Esophagus squamous epithelium (tissue), 5 donors: Measurements from ENCODE around the gene DEPDC4. TPM values are rescaled to one million over a fixed set of nuclear protein-coding genes. Genes with fewer than 3 reads are reported as not detected.

ENCODE experiments used
- DNase-seq: peaks from one replicate; lab custom pipeline; 2025; lab: John Stamatoyannopoulos, UW
- H3K27ac ChIP-seq, 4 donors: fragments of 200-600 bp; sonication (generic); one replicate each; pipeline ENCODE4 v1.5.1; 2016 to 2019; ENCODE audit warnings: mild to moderate bottlenecking in 1 of 4
- H3K27me3 ChIP-seq, 4 donors: fragments of 200-600 bp; sonication (generic); 1 replicate in 3 of 4; 2 replicates in 1 of 4; pipeline versions ENCODE4 v1.5.1 to v1.6.0; 2017 to 2021; ENCODE audit warnings: antibody characterized with exemption in 1 of 4
- H3K36me3 ChIP-seq, 3 donors: fragments of 200-600 bp; sonication (generic); one replicate each; pipeline ENCODE4 v1.5.1; 2016 to 2019
- H3K4me1 ChIP-seq, 3 donors: fragments of 200-600 bp; sonication (generic); one replicate each; pipeline ENCODE4 v1.5.1; 2017 to 2019
- H3K4me3 ChIP-seq, 4 donors: fragments of 200-600 bp; sonication (generic); 1 replicate in 3 of 4; 2 replicates in 1 of 4; pipeline ENCODE4 v1.5.1; 2016 to 2019; ENCODE audit warnings: mild to moderate bottlenecking in 2 of 4, moderate library complexity in 1 of 4
- H3K9me3 ChIP-seq, 3 donors: fragments of 200-600 bp; sonication (generic); one replicate each; pipeline ENCODE4 v1.5.1; 2016 to 2019
- CTCF ChIP-seq, 6 experiments: fragments of 450-650 bp in 4 of 6; fragments of 200-600 bp in 2 of 6; sonication (generic) in 2 of 6; IDR thresholded peaks; one replicate each; pipeline ENCODE4 v1.5.1; 2016 to 2019; ENCODE audit warnings: antibody characterized with exemption in 6 of 6, mild to moderate bottlenecking in 4 of 6, moderate library complexity in 4 of 6
- POLR2A ChIP-seq, 4 donors: fragments of 450-650 bp; IDR thresholded peaks; one replicate each; pipeline ENCODE4 v1.6.1; 2017; ENCODE audit warnings: antibody characterized with exemption in 4 of 4, mild to moderate bottlenecking in 4 of 4, moderate library complexity in 3 of 4
- WGBS, 2 donors: methylation state at CpG; one replicate each; pipeline ENCODE4 v1.1.5; 2018; 5-methylcytosine and 5-hydroxymethylcytosine counted together
- intact Hi-C: fragments of 100-400 bp; cut with DNase I; formaldehyde crosslinking; loops from one replicate; pipeline ENCODE4 v1.15.0; 2022
- total RNA-seq, 4 donors: library from RNA; depleted of rRNA; stranded (reverse); fragments of >200 nt; gene quantifications; one replicate each; pipeline ENCODE4 v1.1.0, GENCODE V29; 2016
- donor health status: DM: yes; HTN: yes; CAD: no.

The DEPDC4 gene
- total RNA-seq, 4 donors from 2014 or later: 0.76 to 1.1 (median 0.95) TPM; not detected in 1

GRCh38 chr12:100247765-100248164 lies 19.1 kb downstream of the DEPDC4 start:
- H3K4me1 ChIP-seq: no peaks in the 10 kb centered on the region
- intact Hi-C loops: no loop called here
- no peaks in the 10 kb centered on the region for H3K36me3 ChIP-seq
- DNase-seq: no peak
- H3K27ac ChIP-seq: no peak overlapping the region
- no peaks in the 10 kb centered on the region for H3K9me3 ChIP-seq
- H3K27me3 ChIP-seq: no peaks in the 10 kb centered on the region
- TF ChIP-seq CTCF (IDR thresholded peaks at IDR 0.05) (no peak), POLR2A (IDR thresholded peaks at IDR 0.05) (no peak)
- 93 to 94% methylated on average over 4 of the region's 4 CpGs for WGBS, 2 donors
- H3K4me3 ChIP-seq: no peak overlapping the region

GRCh38 chr12:100243137-100243536 lies 23.7 kb downstream of the DEPDC4 start:
- DNase-seq: no peak
- Histone ChIP-seq H3K27ac (no peak overlapping the region), H3K4me1 (no peaks in the 10 kb centered on the region), H3K4me3 (no peak overlapping the region), H3K9me3 (no peaks in the 10 kb centered on the region), H3K27me3 (no peaks in the 10 kb centered on the region), H3K36me3 (no peaks in the 10 kb centered on the region)
- intact Hi-C loops: no loop called here
- WGBS, 2 donors: 90 to 95% methylated on average over 5 of the region's 5 CpGs
- TF ChIP-seq POLR2A (IDR thresholded peaks at IDR 0.05): no peak
- no peak for TF ChIP-seq CTCF (IDR thresholded peaks at IDR 0.05)

- no CpG with 5 or more reads among the region's 1 CpG for WGBS, 2 donors
- H3K9me3 ChIP-seq: no peaks in the 10 kb centered on the region
- H3K27me3 ChIP-seq: no peaks in the 10 kb centered on the region
- H3K36me3 ChIP-seq: no peaks in the 10 kb centered on the region
- TF ChIP-seq CTCF (IDR thresholded peaks at IDR 0.05) (no peak), POLR2A (IDR thresholded peaks at IDR 0.05) (no peak)
- H3K4me1 ChIP-seq: peaks cover 0 to 5% (median 0%) of the 10 kb centered on the region in 3 donors
- H3K27ac ChIP-seq: no peak overlapping the region
- intact Hi-C loops: no loop called here
- no peak for DNase-seq
- H3K4me3 ChIP-seq: no peak overlapping the region
These were observed 27.3 kb downstream of the DEPDC4 start for GRCh38 chr12:100239589-100239988.

GRCh38 chr12:100238801-100239200 lies 28.1 kb downstream of the DEPDC4 start:
- Histone ChIP-seq H3K36me3 (no peaks in the 10 kb centered on the region), H3K4me3 (no peak overlapping the region), H3K4me1 (peaks cover 0 to 13% (median 0%) of the 10 kb centered on the region in 3 donors), H3K27me3 (no peaks in the 10 kb centered on the region), H3K27ac (no peak overlapping the region), H3K9me3 (no peaks in the 10 kb centered on the region)
- TF ChIP-seq POLR2A (IDR thresholded peaks at IDR 0.05) (no peak), CTCF (IDR thresholded peaks at IDR 0.05) (no peak)
- intact Hi-C loops: no loop called here
- no peak for DNase-seq
- WGBS, 2 donors: 86 to 89% methylated on average over 3 of the region's 3 CpGs

- Histone ChIP-seq H3K27me3 (no peaks in the 10 kb centered on the region), H3K4me3 (no peak overlapping the region), H3K36me3 (no peaks in the 10 kb centered on the region), H3K4me1 (peaks cover 0 to 37% (median 3%) of the 10 kb centered on the region in 3 donors), H3K27ac (peak overlapping the region in 3 of 4 donors; percentile 2 to 59 (median 36)), H3K9me3 (no peaks in the 10 kb centered on the region)
- intact Hi-C loops: no loop called here
- 29 to 33% methylated on average over 7 of the region's 7 CpGs for WGBS, 2 donors
- no peak for DNase-seq
- no peak for TF ChIP-seq POLR2A (IDR thresholded peaks at IDR 0.05)
- peak; percentile 23 to 75 (median 60) for TF ChIP-seq CTCF (IDR thresholded peaks at IDR 0.05)
These were observed 32.1 kb downstream of the DEPDC4 start for GRCh38 chr12:100234591-100235304.
